T1000 (cell line): ENCODE data around the gene PPP1R3F.
"Not testable (repeated sequence)": the region's sequence is repeated elsewhere in the genome, so short reads cannot be mapped to it uniquely, and the experiment has no call there.

Experiments used
- DNase-seq: peaks from one replicate; lab custom pipeline; 2025; ENCODE audit warnings: mixed read lengths; lab: John Stamatoyannopoulos, UW

Gene PPP1R3F

GRCh38 chrX:49276207-49276606 is 6.6 kb downstream of the PPP1R3F start:
- no peak for DNase-seq

DNA sequence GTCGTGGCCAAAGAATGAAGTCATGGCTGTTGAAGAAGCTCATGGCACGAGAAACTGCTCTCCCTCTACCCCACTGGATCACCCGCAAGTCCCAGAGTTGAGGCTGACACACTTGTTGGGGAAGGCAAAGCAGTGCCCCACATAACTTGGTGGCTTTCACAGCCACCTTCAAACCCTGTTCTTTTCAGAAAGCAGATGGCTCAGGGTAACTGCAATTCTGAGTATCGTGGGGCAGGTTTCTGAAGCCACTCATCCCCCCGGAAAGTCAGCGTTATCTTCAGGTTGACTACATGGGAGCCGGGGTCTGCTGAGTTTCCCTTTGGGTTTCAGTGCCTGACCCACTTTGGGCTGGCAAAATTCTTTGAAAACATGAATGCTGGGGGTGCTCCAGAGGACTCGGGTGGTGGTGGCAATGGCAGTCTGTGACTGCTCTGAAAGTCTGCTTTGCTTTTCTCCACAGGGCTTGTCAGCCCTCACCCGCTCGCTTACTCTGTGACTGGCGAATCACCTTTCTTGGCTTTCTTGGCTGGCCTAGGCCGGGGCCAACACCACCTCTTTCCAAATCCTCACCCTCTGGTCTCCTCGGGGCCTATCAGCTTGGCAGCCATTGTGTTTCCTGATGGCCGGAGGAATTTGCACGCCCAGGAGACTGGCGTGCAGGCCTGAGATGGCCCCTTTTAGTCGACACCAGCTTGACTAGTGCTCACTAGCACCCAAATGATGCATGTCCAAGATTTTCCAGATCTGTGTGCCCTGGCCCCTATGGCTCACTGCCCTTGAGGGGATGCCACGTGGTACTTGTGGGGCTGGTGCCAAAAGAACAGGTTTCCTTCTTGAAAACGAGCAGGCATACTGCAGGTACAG is 7.3 kb downstream of the PPP1R3F start:
- no peak for DNase-seq

GRCh38 chrX:49277535-49277830 is 7.9 kb downstream of the PPP1R3F start:
- DNase-seq, result no peak

DNA sequence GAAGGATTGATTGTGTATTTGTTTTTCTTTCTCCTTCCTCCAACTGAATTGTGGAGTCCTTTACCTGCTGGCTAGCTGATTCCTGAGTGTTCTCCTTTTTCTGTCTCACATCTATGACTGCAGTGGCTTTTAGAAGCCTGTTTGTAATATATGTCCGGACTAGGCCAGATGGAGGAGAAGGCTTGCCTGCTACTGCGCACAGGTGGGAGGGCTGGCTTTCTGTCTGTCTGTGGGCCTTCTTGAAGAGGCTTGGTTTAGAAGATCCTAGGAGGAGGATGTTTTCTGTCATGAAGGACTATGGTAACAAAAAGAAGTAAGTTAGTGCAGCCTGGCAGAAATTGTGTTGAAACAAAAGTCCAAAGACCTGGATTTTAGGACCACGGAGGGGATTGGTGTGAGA is 8.5 kb downstream of the PPP1R3F start:
- DNase-seq, result no peak

- no peak for DNase-seq
These were observed 13.0 kb downstream of the PPP1R3F start for GRCh38 chrX:49282647-49283011.

DNA sequence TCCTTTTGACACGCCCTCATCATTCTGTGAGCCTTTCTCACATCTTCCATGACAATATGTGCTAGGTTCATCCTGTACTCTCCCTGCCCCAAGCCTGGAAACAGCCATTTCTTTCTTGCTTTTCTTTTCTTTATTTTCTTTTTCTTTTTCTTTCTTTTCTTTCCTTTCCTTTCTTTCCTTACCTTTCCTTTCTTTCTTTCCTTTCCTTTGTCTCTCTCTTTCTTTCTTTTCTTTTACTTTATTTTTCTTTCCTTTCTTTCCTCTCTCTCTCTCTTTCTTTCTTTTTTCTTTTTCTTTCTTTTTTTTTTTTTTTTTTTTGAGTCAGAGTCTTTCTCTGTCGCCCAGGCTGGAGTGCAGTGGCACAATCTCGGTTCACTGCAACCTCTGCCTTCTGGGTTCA is 14.6 kb downstream of the PPP1R3F start:
- DNase-seq, result no peak

- DNase-seq, result no peak
These were observed 16.5 kb downstream of the PPP1R3F start for GRCh38 chrX:49286136-49286535.

GRCh38 chrX:49286581-49286980 is 17.0 kb downstream of the PPP1R3F start:
- no peak for DNase-seq

DNA sequence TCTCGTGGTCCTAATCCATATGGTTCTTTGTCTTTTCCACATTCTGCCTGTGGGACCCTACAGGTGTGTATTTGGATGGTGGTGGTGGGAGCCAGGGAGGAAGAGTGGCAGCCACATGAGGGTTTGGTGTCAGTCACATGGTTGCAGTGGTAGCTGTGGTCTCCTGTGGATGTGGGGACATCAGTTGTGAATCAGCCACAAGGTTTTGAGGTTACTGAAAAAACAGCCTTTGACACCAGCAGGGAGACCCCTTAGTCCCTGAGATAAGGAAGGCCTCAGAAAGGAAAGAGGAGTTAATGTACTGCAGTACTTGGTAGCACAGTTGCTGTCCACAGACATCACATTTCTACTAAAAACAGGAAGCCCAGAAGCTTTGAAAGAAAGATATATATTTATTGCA is 18.1 kb downstream of the PPP1R3F start:
- DNase-seq, result no peak

- DNase-seq, result no peak
These were observed 20.6 kb downstream of the PPP1R3F start for GRCh38 chrX:49290215-49290614.

- no peak for DNase-seq
These were observed 22.2 kb downstream of the PPP1R3F start for GRCh38 chrX:49291615-49292337.

- no peak for DNase-seq
These were observed 23.1 kb downstream of the PPP1R3F start for GRCh38 chrX:49292400-49293362.

DNA sequence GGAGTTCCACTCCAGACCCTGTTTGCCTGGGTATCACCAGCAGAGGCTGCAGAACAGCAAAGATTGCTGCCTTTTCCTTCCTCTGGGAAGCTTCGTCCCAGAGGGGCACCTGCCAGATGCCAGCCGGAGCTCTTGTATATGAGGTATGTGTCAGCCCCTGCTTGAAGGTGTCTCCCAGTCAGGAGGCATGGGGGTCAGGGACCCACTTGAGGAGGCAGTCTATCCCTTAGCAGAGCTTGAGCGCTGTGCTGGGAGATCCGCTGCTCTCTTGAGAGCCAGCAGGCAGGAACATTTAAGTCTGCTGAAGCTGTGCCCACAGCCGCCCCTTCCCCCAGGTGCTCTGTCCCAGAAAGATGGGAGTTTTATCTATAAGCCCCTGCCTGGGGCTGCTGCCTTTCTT is 29.7 kb downstream of the PPP1R3F start:
- not testable (repeated sequence) for DNase-seq

DNA sequence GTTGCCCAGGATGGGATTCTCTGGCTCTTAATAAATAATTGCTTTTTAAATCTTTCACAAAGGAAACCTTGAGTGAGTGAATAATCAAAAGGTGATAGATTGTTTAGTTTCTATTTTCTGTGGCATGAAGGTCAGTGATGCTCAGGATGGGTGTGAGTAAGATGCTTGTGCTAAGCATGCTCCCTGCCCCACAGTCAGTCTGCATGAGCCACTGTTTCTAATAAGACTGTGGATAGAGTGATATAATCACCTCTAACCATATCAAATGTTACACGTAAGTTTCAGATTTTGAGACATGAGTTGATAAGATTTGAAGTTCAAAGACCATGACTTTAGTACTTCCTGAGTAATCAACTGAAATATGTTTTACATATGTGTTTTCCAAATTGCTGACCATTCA is 31.1 kb downstream of the PPP1R3F start:
- no peak for DNase-seq

- no peak for DNase-seq
These were observed 33.8 kb downstream of the PPP1R3F start, which contains the start of gene GAGE10 for GRCh38 chrX:49303346-49303745. TSS of gene GAGE10 (plus strand) at chrX:49303646. CDS start at chrX:49304860, 1,214 bp downstream.

DNA sequence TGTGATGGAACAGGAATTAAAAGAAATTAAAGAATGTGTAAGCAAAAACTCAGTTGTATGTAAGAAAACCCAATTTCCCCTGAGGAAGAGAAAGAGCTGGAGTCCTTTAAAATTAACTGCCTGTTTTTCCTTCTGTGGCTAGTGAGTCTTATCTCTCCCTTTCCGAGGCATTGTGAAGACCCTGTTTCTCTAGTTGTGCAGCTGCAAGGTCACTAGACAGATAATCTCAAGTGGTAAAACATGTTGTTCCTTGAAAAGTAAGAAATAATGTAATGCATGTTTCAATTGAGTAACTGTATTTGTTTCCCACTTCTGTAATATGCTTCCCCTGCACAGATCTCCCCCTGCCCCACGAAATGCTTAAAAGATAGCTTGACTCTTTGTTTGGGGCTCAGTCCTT is 38.2 kb downstream of the PPP1R3F start:
- not testable (repeated sequence) for DNase-seq

DNA sequence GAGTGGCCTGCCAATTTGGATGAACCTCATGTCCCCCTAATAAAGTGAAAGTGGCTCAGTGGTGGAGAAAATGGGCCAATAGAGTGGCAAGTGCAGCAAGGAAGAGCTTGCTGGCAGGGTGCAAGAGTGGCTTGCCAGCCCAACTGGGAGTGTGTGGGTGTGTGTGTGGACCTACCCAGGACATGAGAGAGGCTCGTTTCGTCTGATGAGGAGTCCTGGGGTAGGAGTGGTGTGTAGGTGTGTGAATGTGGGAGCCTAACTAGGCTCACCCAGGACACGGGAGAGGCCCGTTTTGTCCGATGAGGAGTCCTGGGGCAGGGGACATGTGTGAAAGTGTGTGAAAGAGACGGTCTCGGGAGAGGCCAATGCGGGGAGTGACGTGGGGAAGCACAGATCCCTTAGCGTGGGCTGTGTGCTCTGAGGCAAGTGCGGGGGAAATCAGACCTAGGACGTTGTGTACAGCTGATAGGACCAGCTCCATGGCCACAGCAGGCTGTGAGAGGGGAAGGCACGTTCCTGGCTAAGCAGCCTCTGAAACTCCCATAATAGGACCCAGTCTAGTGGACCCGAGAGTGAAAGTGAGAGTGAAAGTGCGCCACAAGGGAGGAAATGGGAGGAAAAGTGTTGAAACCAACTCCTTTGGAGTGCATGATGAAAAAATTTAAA is 39.1 kb downstream of the PPP1R3F start:
- DNase-seq, result no peak

DNA sequence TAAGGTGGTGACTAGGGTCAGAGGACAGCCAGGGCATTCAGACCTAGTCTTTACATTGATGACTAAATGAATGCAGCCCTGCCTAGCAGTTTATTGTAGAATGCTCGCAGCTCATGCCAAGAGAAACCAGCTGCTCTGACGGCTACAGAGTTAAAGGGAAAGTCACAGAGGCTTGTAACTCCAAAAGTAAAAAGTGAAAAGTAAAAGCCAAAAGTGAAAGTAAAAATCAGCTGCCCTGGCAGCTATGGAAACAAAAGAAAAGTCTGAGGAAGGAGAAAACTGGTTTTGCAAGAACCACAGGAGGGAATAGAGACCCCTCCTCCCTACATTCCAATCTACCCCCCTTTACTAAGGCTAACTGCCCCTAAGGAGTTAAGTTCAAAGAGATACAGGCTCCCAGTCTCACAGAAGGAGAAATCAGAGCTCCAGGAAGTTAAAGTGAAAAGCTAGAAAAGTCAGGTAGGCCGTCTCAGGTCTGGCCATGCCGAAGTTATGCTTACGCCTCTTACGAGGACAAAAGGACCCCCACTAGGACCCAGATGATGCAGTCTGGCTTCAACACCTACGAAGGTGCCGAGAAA is 39.9 kb downstream of the PPP1R3F start:
- DNase-seq, result no peak

DNA sequence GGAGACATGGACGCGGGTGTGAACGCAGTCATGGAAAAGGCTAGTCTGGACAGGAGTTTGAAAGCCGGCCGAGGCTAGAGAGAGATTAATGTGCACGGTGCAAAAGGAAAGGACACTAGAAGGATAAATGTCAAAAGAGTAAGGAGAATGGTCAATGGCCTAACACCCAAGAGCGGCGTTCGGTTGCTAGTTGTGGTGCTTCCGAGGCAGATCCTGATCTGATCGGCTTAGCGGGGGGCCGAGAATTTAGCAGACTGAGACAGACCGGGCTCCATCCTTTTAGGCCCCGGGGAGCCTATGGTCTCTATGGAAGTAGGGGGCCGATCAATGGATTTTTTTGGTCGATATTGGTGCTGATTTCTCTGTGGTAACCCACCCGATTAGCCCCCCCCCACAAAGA is 40.8 kb downstream of the PPP1R3F start:
- DNase-seq, result no peak

DNA sequence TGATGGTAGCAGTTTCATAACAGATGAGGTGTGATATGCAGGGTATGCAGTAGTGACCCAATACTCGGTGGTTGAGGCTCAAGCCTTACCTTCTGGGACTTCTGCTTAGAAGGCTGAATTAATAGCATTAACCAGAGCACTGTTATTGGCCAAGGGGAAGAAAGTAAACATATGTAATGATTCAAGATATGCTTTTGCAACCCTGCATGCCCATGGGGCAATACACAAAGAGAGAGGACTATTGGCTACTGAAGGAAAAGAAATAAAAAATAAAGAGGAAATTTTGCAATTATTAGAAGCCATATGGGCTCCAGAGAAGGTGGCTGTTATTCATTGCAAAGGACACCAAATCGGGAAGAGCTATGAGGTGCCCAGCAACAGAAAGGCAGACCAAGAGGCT is 42.6 kb downstream of the PPP1R3F start:
- no peak for DNase-seq

DNA sequence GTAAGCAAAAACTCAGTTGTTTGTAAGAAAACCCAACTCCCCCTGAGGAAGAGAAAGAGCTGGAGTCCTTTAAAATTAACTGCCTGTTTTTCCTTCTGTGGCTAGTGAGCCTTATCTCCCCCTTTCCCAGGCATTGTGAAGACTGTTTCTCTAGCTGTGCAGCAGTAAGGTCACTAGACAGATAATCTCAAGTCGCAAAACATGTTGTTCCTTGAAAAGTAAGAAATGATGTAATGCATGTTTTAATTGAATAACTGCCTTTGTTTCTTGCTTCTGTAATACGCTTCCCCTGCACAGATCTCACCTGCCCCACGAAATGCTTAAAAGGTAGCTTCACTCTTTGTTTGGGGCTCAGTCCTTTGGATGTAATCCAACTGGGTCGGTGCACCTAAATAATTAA is 46.5 kb downstream of the PPP1R3F start:
- DNase-seq, result no peak
